Activated T-cell treated with anti-CD3 and anti-CD28 coated beads, Interleukin-2, amount 50 U/mL, for 48 hours (primary cell): Measurements from ENCODE around the gene UNK.

Experiments used
- DNase-seq, 2 experiments: peaks; one replicate each; pipeline ENCODE4 v3.0.0-alpha.2; 2020

The UNK gene, protein sequence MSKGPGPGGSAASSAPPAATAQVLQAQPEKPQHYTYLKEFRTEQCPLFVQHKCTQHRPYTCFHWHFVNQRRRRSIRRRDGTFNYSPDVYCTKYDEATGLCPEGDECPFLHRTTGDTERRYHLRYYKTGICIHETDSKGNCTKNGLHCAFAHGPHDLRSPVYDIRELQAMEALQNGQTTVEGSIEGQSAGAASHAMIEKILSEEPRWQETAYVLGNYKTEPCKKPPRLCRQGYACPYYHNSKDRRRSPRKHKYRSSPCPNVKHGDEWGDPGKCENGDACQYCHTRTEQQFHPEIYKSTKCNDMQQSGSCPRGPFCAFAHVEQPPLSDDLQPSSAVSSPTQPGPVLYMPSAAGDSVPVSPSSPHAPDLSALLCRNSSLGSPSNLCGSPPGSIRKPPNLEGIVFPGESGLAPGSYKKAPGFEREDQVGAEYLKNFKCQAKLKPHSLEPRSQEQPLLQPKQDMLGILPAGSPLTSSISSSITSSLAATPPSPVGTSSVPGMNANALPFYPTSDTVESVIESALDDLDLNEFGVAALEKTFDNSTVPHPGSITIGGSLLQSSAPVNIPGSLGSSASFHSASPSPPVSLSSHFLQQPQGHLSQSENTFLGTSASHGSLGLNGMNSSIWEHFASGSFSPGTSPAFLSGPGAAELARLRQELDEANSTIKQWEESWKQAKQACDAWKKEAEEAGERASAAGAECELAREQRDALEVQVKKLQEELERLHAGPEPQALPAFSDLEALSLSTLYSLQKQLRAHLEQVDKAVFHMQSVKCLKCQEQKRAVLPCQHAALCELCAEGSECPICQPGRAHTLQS

DNA sequence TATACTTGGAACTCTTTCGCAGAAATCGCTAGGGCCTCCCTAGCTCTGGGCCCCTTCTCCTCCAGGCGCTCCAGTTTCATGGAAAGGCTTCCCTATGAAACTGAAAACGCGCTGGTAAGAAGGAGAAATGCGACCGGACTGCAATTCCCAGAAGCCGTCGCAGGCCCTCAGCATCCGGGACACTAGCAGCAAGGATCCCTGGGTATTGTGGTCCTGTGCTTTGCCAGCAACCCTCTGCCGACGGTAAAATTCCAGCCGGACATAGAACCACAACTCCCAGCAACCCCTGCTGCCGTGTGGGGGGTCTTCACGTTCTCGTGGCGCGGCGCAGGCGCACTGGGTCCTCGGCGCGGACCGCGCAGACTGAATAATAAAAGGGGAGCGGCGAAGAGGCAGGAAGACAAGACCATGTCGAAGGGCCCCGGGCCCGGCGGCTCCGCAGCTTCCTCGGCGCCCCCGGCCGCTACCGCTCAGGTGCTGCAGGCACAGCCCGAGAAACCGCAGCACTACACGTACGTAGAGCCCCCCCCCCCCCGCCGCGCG, at the start of gene UNK:
UNK (plus strand) TSS at position 334 of the 543 bp plus-strand sequence; CDS start at position 409, 75 bp downstream.
- DNase-seq: peak; percentile 95 to 96

DNA sequence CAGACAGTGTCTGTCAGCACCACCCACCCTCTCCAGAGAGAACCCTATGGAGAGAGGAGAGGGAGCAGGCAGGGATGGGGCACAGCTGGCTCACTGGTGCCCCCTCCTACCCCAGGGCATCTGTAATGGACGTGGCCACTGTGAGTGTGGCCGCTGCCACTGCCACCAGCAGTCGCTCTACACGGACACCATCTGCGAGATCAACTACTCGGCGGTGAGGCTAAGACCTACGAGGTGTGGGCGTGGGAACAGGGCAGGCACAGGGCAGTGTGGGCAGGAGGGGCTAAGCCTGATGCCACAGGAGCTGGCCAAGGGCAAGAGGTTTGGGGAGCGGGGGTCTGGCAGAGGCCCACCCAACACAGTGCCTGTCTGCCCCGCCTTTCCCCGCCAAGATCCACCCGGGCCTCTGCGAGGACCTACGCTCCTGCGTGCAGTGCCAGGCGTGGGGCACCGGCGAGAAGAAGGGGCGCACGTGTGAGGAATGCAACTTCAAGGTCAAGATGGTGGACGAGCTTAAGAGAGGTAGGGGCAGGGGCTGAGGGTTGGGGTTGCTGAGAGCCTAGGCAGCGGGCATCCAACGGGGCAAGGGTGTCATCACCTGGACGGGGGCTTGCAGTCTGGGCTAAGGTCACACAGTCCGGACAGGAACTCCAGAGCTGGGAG, 48.3 kb upstream of the UNK start:
- DNase-seq: no peak

DNA sequence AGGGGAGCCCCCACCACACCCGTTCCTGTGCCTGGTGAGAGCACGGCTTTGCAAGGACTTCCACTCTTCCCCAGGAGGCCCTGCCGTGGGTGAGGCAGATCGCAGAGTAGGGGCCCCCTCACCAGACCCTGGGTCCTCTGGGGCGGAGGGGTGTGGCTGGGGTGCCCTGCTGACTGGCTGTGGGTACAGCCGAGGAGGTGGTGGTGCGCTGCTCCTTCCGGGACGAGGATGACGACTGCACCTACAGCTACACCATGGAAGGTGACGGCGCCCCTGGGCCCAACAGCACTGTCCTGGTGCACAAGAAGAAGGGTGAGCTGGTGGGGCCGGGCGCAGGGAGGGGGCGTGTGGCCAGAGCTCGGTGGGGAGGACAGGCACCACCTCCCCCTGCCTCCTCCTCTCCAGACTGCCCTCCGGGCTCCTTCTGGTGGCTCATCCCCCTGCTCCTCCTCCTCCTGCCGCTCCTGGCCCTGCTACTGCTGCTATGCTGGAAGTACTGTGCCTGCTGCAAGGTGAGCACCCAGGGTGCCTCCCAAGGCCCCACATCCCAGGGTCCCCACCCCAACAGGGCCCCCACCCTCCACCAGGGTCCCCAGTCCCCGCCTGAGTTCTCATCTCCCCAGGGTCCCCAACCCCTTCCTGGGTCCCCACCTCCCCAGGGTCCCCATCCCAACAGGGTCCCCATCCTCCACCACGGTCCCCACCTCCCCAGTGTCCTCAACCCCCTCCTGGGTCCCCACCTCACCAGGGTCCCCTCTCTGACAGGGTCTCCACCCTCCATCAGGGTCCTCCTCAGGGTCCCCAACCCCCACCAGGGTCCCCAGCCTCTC, 47.3 kb upstream of the UNK start:
- no peak for DNase-seq

DNA sequence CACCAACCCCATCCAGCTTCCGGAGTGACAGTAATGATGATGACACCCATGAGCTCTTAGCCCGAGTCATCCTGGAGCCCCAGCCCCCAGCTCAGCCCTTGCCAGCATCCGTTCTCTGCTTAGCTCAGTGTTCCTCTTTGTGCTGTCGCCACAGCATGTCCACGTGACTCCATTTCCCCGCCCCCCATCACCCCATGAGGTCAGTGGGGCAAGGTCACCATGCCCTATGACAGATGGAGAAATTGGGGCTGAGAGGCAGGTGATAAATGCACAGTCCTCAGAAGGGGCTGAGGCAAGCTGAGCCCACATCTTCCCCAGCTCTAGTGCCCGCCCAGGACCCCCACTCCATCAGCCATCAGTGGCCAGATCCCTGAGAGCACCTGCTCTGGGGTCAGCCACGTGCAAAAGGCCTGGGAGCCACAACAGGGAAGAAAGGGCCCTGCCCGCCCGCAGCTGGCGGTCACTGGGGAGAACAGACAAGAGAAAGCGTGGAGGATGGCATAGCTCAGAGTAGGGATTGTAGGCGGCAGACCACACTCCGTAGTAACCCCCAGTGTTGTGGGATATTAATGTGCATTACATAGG, 46.3 kb upstream of the UNK start:
- no peak for DNase-seq

DNA sequence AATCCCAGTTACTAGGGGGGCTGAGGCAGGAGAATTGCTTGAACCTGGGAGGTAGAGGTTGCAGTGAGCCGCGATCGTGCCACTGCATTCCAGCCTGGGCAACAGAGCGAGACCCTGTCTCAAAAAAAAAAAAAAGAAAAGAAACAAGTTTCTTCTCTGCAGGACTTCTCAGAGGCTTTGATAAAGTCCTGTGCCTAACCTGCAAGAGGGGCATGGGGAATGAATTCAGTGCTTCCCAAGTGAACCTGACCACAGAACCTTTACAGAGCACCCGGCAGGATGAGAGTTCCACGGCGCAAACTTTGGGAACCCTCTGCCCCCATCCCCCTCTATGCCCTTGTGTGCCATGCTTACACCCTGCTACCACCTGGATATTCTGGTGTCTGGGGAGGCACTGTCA, 45.4 kb upstream of the UNK start:
- no peak for DNase-seq

DNA sequence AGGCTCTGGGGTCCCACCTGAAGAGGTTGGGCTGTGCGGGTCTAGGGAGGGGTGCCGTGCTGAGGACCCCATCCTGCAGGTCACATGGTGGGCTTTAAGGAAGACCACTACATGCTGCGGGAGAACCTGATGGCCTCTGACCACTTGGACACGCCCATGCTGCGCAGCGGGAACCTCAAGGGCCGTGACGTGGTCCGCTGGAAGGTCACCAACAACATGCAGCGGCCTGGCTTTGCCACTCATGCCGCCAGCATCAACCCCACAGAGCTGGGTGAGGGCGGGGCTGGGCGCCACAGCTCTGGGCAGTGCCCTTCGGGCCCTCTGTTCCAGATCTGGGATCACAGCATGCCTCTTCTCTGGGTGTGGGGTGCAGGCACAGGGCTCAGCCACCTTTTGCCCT, 44.8 kb upstream of the UNK start:
- DNase-seq: no peak

DNA sequence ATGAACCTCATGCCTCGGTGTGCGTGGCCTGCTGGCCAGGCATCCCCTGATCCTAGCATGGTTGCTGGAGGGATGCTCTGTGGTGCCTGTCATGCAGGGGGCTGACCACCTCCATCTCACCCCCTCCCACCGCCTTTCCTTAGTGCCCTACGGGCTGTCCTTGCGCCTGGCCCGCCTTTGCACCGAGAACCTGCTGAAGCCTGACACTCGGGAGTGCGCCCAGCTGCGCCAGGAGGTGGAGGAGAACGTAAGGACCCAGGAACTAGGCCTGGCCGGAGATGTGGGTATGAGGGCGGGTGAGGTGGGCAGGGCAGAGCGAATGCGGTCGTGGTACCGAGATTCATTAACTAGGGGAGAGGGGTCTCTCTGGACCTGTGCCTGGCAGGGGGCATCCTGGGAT, 44.4 kb upstream of the UNK start:
- no peak for DNase-seq

DNA sequence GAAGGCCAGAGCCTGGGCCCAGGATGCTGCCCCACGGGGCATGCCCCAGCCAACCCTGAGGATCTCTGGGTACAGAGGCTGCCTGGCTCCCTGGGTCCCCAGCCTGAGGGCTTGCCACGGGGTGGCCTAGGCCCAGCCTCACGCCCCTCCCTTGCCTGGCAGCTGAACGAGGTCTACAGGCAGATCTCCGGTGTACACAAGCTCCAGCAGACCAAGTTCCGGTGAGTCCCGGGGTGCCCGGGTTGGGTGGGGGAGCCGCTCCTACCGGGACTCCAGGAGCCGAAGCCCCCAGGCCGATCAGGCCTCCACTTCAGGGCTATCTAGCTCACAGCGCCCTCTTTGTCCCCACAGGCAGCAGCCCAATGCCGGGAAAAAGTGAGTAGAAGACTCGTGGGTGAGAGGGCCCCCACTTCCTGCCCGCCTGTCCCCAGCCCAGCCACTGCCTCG, 44.0 kb upstream of the UNK start:
- DNase-seq: no peak

DNA sequence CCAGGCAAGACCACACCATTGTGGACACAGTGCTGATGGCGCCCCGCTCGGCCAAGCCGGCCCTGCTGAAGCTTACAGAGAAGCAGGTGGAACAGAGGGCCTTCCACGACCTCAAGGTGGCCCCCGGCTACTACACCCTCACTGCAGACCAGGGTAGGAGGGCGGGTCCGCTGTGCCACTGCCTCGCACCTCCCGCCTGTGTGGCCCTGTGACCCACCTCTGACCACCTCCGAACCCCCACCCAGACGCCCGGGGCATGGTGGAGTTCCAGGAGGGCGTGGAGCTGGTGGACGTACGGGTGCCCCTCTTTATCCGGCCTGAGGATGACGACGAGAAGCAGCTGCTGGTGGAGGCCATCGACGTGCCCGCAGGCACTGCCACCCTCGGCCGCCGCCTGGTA, 42.3 kb upstream of the UNK start:
- no peak for DNase-seq

DNA sequence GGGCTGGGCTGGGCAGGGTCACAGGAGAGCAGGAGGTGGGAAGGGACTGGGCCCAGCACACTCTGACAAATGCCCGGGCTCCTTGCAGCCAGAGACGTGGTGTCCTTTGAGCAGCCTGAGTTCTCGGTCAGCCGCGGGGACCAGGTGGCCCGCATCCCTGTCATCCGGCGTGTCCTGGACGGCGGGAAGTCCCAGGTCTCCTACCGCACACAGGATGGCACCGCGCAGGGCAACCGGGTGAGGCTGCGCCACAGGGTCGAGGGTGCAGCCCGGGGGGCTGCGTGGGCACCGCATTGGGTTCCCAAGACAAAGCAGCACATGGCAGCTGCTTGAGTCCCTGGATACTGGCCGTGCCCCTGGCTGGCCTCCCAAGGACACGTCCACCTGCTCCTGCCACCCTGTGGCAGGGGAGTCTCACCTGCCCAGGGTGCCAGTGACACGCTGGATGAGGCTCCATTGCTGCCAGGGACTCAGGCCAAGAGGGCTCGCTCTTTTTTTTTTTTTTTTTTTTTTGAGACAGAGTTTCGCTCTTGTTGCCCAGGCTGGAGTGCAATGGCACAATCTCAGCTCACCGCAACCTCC, 40.9 kb upstream of the UNK start:
- no peak for DNase-seq

DNA sequence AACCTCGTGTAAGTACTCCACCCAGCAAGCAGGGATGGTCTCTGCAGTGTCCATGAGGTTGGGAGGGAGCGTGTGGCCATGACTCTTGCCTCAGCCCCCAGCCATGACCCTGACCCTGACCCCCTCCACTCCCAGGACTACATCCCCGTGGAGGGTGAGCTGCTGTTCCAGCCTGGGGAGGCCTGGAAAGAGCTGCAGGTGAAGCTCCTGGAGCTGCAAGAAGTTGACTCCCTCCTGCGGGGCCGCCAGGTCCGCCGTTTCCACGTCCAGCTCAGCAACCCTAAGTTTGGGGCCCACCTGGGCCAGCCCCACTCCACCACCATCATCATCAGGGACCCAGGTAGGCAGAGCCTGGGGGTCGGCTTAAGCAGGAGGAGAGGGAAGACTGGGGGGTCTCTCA, 35.9 kb upstream of the UNK start:
- no peak for DNase-seq

DNA sequence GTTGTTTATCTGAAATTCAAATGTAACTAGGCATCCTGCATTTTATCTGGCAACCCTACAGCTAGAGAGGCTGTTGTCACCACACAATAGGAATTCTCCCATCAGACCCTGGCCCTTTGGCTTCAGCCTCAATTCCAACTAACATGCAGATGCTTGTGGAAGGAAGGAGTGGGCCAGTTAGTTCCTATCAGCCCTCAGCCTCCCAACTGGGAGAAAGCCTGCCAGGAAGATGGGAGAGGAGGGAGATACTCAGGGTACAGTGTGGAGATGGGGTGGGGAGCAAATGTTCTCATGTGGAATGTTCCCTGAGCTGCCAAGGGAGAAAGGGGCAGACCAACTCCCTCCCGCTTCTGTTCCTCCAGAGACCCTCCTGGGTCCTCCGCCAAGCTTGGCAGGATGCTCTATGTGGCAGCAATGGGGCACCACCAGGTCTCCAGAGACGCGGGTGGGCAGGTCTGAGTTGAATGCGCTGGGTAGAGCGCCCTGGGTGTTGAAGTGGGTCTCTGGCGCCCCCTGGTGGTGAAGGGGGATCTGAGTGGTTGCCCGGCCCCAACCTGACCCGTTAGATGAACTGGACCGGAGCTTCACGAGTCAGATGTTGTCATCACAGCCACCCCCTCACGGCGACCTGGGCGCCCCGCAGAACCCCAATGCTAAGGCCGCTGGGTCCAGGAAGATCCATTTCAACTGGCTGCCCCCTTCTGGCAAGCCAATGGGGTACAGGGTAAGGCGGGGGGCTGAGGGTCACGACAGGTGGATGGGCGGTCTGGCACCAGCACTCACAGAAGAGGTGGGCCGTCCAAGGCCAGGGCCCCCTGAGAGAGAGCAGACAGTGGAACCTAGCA, 34.8 kb upstream of the UNK start:
- DNase-seq: peak; percentile 93 to 95

DNA sequence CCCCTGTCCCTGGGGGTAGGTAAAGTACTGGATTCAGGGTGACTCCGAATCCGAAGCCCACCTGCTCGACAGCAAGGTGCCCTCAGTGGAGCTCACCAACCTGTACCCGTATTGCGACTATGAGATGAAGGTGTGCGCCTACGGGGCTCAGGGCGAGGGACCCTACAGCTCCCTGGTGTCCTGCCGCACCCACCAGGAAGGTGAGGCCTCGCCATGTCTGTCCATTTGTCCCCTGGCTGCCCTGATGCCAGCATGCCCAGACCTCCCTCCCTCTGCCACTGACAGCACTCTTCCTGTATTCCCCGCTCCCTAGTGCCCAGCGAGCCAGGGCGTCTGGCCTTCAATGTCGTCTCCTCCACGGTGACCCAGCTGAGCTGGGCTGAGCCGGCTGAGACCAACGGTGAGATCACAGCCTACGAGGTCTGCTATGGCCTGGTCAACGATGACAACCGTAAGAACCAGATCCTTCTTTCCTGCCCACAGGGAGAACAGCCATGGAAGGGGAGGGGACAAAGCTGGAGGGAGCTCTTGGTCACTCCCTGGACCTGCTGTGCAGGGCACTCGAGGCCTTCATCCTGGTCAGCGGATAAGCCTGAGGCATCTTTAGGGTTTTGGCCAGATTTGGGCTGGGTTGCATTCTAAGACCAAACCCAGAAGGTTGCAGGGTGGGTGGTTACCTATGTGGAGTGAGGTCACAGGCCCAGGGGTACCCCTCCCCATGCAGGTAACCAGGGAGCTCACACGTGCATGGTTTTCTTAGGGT, 33.8 kb upstream of the UNK start:
- no peak for DNase-seq

DNA sequence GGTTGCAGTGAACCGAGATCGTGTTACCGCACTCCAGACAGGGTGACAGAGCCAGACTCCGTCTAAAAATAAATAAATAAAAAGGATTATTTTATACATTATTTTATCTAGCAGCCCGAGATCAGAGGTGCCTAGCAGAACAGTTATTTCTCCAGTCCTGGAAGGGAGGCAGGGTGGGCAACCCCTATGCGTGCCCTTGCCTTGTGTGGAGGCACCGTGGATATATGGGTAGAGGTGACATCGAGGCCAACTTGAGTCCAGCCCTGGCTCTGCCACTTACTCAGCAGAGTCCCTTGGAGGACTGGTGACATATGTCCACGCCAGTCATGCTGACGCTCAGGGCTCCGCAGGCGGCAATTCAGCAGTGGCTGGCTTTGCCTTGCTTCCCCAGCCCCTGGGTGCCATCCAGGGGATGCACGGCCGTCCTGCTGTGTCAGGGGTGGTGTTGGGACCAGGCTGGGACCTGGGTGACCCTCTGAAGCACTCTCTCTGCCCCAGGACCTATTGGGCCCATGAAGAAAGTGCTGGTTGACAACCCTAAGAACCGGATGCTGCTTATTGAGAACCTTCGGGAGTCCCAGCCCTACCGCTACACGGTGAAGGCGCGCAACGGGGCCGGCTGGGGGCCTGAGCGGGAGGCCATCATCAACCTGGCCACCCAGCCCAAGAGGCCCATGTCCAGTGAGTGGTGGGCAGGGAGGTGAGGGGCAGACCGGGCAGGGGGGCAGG, 32.8 kb upstream of the UNK start:
- DNase-seq: no peak

DNA sequence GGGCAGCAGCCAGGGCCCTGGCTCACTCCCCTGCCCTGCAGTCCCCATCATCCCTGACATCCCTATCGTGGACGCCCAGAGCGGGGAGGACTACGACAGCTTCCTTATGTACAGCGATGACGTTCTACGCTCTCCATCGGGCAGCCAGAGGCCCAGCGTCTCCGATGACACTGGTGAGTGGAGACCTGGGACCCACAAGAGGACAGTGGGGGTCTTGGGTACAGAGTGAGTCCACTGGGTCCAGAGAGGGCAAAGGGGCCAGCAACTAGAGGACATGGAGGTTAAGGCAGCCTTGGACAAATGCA, 32.2 kb upstream of the UNK start:
- no peak for DNase-seq

DNA sequence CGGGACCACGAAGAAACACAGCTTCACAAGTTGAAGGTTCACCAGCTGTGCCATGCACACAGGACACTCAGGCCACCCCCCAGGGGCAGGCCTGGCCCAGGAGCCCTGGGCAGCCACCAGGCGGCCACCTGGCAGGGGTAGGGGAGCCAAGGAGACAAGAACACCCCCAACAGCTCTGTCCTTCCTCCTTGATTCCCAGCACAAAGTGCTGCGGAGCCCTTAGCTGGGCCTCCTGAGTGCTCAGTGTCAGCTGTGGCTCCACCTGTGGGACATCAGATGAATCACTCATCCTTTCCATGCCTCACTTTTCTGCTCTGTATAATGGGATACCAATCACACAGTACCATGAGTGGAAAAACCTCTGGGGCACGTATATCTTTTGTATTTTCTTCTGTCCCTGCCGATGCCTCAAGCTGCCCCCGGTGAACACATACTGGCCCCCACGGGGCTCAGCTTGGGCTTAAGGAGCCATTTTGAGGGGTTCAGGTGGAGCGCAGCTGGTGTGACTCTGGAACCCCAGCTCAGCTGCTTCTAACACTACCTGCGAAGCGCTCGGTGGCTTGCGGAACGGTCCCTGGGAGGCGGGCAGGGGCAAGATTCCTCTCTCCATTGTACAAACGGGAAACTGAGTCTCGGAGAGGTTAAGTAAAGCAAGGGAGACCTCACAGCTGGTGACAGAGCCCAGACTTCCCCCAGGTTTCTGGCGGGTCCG, 31.6 kb upstream of the UNK start:
- DNase-seq: peak in 1 of 2 experiments; percentile 42

DNA sequence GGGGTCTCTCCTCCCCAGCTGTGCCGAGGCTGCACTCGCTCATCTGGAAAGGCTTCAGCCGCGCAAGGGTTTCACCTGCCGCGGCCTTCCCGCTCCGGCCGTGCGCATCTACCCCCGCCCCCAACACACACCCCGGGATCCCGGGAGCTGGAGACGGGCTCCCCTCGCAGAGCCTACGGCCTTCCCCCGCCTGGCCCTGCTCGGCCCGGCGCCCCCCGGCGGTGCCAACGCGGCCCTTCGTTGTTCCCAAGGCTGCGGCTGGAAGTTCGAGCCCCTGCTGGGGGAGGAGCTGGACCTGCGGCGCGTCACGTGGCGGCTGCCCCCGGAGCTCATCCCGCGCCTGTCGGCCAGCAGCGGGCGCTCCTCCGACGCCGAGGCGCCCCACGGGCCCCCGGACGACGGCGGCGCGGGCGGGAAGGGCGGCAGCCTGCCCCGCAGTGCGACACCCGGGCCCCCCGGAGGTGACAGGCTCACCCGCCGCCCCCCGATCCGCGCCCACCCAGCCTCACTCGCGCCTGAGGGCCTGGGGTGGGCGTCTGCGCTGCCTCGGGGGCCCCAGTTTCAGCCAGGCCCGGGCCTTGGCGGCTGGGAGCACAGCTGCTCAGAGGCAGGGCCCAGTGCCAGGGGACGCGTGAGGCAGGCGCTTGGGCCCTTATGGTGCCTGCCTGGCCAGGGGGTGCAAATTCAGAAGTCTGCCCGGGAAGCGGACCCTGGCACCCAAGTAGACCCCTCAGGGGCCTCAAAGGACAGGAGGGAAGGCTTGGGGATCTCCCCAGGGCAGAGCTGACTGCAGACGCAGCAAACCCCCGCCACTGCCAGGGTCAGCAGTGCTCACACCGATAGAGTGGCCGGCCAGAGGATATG, 30.9 kb upstream of the UNK start:
- DNase-seq: peak; percentile 81 to 86
